HG02840 (cell line): Measurements from ENCODE around the gene DNAJC24.
"Not testable (repeated sequence)": the region's sequence is repeated elsewhere in the genome, so short reads cannot be mapped to it uniquely, and the experiment has no call there.

Experiments used
- ATAC-seq: cut with Tn5 transposase; IDR thresholded peaks from one replicate; pipeline ENCODE4 v1.9.1; 2021; ENCODE audit warnings: mild to moderate bottlenecking, moderate library complexity, moderate number of reproducible peaks; ENCODE audit not compliant: unreplicated experiment, low FRiP score

Gene DNAJC24, protein sequence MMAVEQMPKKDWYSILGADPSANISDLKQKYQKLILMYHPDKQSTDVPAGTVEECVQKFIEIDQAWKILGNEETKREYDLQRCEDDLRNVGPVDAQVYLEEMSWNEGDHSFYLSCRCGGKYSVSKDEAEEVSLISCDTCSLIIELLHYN

GRCh38 chr11:31369348-31370329, at the start of gene DNAJC24, which contains the start of gene DCDC1:
Gene DNAJC24 (plus strand): TSS chr11:31369860. CDS start chr11:31370749, 889 bp downstream.
Gene DCDC1 (minus strand): TSS chr11:31369739. CDS start chr11:31328280, 41,459 bp downstream.
- ATAC-seq, result peak; percentile 99

DNA sequence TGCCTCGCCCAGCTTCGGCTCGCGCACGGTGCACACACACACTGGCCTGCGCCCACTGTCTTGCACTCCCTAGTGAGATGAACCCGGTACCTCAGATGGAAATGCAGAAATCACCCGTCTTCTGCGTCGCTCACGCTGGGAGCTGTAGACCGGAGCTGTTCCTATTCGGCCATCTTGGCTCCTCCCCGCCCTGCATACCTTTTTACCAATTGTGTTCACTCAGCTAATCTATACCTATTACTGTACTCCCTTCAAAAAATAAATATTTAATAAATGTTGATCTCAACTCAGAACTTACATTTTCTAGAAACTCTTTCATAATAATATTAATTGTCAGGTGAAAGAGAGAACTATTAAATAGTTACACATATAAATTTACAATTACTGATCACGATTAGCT, 48.2 kb upstream of the DNAJC24 start:
- not testable (repeated sequence) for ATAC-seq

DNA sequence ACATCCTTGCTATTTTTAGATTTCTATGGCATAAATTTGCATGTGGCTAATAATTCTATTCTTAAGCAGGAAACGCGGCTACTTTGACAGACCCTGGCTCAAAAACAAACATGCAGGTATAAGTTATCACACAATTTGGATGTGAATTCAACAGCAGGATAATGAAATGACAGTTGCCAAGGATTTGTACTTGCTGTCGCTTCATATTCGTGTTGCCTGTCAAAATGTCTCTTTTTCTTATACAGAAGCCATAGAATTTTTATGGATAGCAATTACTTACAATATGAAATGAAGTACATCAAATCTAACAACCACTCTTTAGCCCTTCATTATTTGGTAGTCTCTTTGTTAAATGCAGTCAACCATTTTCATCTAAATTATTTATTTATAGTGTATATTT, 46.5 kb upstream of the DNAJC24 start:
- no peak for ATAC-seq

GRCh38 chr11:31325160-31325559, 44.5 kb upstream of the DNAJC24 start:
- no peak for ATAC-seq

- ATAC-seq, result peak; percentile 58
Measured at GRCh38 chr11:31326470-31327148, 43.1 kb upstream of the DNAJC24 start.

GRCh38 chr11:31327417-31327816, 42.2 kb upstream of the DNAJC24 start:
- ATAC-seq, result no peak

GRCh38 chr11:31328697-31329096, 41.0 kb upstream of the DNAJC24 start:
- no peak for ATAC-seq

GRCh38 chr11:31337806-31338205, 31.9 kb upstream of the DNAJC24 start:
- no peak for ATAC-seq

- no peak for ATAC-seq
Measured at GRCh38 chr11:31340903-31341572, 28.6 kb upstream of the DNAJC24 start.

- no peak for ATAC-seq
Measured at GRCh38 chr11:31351168-31351567, 18.5 kb upstream of the DNAJC24 start.

- ATAC-seq, result no peak
Measured at GRCh38 chr11:31355131-31355530, 14.5 kb upstream of the DNAJC24 start.

DNA sequence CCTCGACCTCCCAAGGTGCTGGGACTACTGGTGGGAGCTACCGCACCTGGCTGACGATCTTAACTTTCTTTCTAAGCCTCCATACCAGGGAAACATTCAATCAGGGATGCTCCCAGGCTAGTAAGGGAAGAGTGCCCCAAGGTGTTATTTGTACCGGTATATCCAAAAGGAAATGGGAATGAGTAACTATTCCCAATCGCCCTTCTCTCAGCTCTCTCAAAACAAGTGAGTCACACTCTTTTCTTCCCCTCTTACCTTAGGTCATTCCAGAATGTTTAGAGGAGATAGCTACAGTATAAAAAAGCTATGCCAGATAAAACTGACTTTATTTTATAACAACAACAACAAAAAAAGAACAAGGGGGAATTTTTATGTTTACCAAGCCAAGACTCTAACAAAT, 13.8 kb upstream of the DNAJC24 start:
- ATAC-seq, result no peak

- ATAC-seq, result no peak
Measured at GRCh38 chr11:31361743-31362142, 7.9 kb upstream of the DNAJC24 start.

DNA sequence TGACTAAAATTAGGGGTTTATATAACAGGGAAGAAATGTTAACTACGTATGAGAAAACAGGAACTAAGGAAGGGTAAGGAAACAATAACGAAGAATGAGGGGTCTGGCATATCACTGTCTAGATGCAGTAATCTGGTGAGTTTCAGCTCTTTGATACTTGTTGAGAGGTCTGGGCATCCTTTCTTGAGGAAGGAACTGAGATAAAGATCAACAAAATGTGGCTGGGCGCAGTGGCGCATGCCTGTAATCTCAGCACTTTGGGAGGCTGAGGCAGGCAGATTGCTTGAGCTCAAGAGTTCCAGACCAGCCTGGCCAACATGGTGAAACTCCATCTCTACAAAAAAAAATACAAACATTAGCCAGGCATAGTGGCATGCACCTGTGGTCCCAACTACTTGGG, 2.9 kb upstream of the DNAJC24 start:
- no peak for ATAC-seq

- no peak for ATAC-seq
Measured at GRCh38 chr11:31375879-31376278, 6.2 kb downstream of the DNAJC24 start.

DNA sequence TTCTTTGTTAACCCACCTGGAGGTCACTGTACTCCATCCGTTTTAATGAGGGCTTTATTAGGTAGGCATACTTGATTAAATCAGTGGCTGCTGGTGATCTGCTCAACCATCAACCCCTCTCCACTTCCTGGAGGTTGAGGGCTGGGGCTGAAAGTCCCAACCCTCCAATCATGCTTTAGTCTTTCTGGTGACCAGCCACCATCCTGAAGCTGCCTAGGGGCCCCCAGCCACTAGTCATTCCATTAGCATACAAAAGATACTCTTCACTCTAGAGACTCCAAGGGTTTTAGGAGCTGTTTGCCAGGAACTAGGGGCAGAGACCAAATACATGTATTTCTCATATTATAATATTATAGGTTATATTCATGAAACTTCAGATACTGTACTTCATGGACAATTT, 13.5 kb downstream of the DNAJC24 start:
- no peak for ATAC-seq

- ATAC-seq, result no peak
Measured at GRCh38 chr11:31387379-31387778, 17.7 kb downstream of the DNAJC24 start.

DNA sequence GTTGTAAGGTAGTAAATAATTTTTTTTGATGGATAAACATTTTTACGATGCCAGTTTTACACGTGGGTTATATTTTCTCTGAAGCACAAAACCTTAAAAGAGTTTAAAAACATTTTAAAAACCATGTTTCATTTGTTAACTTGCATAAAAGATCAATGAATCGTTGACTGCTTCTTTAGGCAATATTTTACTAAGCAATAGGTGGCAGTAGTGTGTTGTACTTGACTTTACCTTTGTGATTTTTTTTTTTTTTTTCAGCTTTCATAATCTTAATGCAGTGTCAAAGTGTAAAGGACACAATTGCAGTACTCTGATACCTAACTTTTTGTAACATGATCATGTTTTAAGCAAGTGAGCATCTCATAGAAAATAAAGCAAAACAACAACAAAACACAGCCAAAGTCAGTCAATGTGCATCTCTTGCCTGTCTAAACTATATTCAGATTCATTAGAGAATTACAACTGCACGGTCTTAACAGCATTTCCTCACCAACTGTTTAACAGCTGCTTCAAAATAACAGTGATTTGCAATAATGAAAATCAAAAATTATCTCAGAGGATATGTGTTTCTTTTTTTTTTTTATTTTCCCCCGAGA, 27.7 kb downstream of the DNAJC24 start:
- ATAC-seq, result no peak

DNA sequence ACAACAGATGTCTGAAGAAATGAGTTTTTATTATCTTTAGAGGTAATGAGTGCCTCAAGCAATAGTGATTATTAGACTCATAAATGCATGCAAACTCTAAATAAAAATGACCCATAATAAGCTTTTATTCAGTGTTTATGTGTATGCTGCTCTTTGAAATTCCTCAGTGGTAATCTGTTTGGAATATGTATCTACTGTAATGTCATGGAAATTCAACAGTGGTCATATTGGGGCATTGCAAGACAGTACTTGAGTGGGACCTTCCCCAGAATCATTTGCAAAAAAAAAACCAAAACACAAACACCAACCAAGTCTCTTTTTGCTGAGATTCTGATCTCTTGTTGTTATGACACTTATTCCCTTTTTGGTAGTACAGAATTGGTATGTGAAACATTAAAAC, 35.0 kb downstream of the DNAJC24 start:
- no peak for ATAC-seq

- ATAC-seq, result no peak
Measured at GRCh38 chr11:31408201-31408600, 38.5 kb downstream of the DNAJC24 start.
